IMR-90 (cell line): ENCODE data around the gene CCDC63.

Experiments used
- BHLHE40 ChIP-seq: fragments of 150-350 bp; IDR thresholded peaks from 2 replicates; pipeline ENCODE4 v1.6.1; 2016; ENCODE audit warnings: mild to moderate bottlenecking, low read depth, low read length
- CTCF ChIP-seq: conservative IDR thresholded peaks from 2 replicates; pipeline ENCODE4 v1.5.1; 2012; ENCODE audit warnings: mild to moderate bottlenecking, low read depth, low read length, improper control_type of control experiment
- ELK1 ChIP-seq: fragments of 150-350 bp; IDR thresholded peaks from 2 replicates; pipeline ENCODE4 v1.6.1; 2016; ENCODE audit warnings: low read depth, mild to moderate bottlenecking, low read length, moderate library complexity, borderline replicate concordance
- MAFK ChIP-seq: IDR thresholded peaks from 2 replicates; pipeline ENCODE4 v1.6.1; 2012; ENCODE audit warnings: low read depth, low read length, improper control_type of control experiment
- MAZ ChIP-seq: IDR thresholded peaks from 2 replicates; pipeline ENCODE4 v1.6.1; 2012; ENCODE audit warnings: low read depth, mild to moderate bottlenecking, low read length, improper control_type of control experiment, moderate library complexity, borderline replicate concordance
- MXI1 ChIP-seq: IDR thresholded peaks from 2 replicates; pipeline ENCODE4 v1.6.1; 2012; ENCODE audit warnings: low read depth, mild to moderate bottlenecking, low read length, moderate library complexity, borderline replicate concordance
- NFE2L2 ChIP-seq: fragments of 150-350 bp; IDR thresholded peaks from 2 replicates; pipeline ENCODE4 v1.6.1; 2016; ENCODE audit warnings: low read depth, mild to moderate bottlenecking, low read length
- POLR2A ChIP-seq: IDR thresholded peaks from 2 replicates; pipeline ENCODE4 v1.6.1; 2012; ENCODE audit warnings: mild to moderate bottlenecking, low read depth, low read length
- RAD21 ChIP-seq: IDR thresholded peaks from 2 replicates; pipeline ENCODE4 v1.6.1; 2012; ENCODE audit warnings: low read length, improper control_type of control experiment
- RCOR1 ChIP-seq: IDR thresholded peaks from 2 replicates; pipeline ENCODE4 v1.6.1; 2012; ENCODE audit warnings: mild to moderate bottlenecking, low read length, improper control_type of control experiment; ENCODE audit not compliant: insufficient replicate concordance
- RFX5 ChIP-seq: IDR thresholded peaks from 2 replicates; pipeline ENCODE4 v1.8.0; 2012; ENCODE audit warnings: low read depth, mild to moderate bottlenecking, low read length, moderate library complexity
- SMC3 ChIP-seq: fragments of 150-350 bp; IDR thresholded peaks from 2 replicates; pipeline ENCODE4 v1.6.1; 2016; ENCODE audit warnings: low read depth, mild to moderate bottlenecking, antibody characterized with exemption, low read length, moderate library complexity
- USF2 ChIP-seq: fragments of 150-350 bp; IDR thresholded peaks from 2 replicates; pipeline ENCODE4 v1.6.1; 2017; ENCODE audit warnings: mild to moderate bottlenecking, antibody characterized with exemption, low read length, low read depth

GRCh38 chr12:110857528-110857927, 10.7 kb downstream of the CCDC63 start:
- TF ChIP-seq CTCF: no peak
- no peak for TF ChIP-seq POLR2A
- TF ChIP-seq NFE2L2: no peak
- TF ChIP-seq RFX5: no peak
- no peak for TF ChIP-seq ELK1
- no peak for TF ChIP-seq MAZ
- no peak for TF ChIP-seq RAD21
- TF ChIP-seq RCOR1: no peak
- no peak for TF ChIP-seq USF2
- no peak for TF ChIP-seq SMC3
- no peak for TF ChIP-seq MXI1
- TF ChIP-seq BHLHE40: no peak
- no peak for TF ChIP-seq MAFK
